HEK293T (cell line): ENCODE data around the gene MACROD2.

Source experiments
- CTCF ChIA-PET: fragments of 350-600 bp; formaldehyde crosslinking; extraction: SDS; loops from one replicate; lab custom pipeline; 2021; ENCODE audit warnings: antibody characterized with exemption, inconsistent platforms; lab: Yijun Ruan, JAX
- POLR2A ChIA-PET: fragments of 350-600 bp; formaldehyde crosslinking; extraction: SDS; loops from one replicate; lab custom pipeline; 2020; ENCODE audit warnings: antibody characterized with exemption, inconsistent platforms; lab: Yijun Ruan, JAX
- DNase-seq: peaks from one replicate; pipeline ENCODE4 v3.0.0; 2012; ENCODE audit warnings: mixed read lengths; ENCODE audit errors: extremely low spot score
- ARNT ChIP-seq: fragments of 450-650 bp; IDR thresholded peaks from 2 replicates; pipeline ENCODE4 v1.6.1; 2017; ENCODE audit warnings: mild to moderate bottlenecking
- BHLHE40 ChIP-seq: fragments of 450-650 bp; IDR thresholded peaks from 2 replicates; pipeline ENCODE4 v1.6.1; 2016; ENCODE audit warnings: mild to moderate bottlenecking, moderate library complexity, borderline replicate concordance
- CTBP1 ChIP-seq: fragments of 450-650 bp; IDR thresholded peaks from 2 replicates; pipeline ENCODE4 v1.6.1; 2016; ENCODE audit warnings: borderline replicate concordance
- ELF4 ChIP-seq: fragments of 450-650 bp; IDR thresholded peaks from 2 replicates; pipeline ENCODE4 v1.6.1; 2017; ENCODE audit warnings: antibody characterized with exemption
- FOXA1 ChIP-seq: fragments of 450-650 bp; IDR thresholded peaks from 2 replicates; pipeline ENCODE4 v1.6.1; 2016; ENCODE audit warnings: mild to moderate bottlenecking
- FOXK2 ChIP-seq: fragments of 450-650 bp; IDR thresholded peaks from 2 replicates; pipeline ENCODE4 v1.6.1; 2016; ENCODE audit warnings: mild to moderate bottlenecking
- FOXM1 ChIP-seq: fragments of 450-650 bp; IDR thresholded peaks from 2 replicates; pipeline ENCODE4 v1.6.1; 2017; ENCODE audit warnings: mild to moderate bottlenecking, borderline replicate concordance
- HDGF ChIP-seq: fragments of 450-650 bp; IDR thresholded peaks from 2 replicates; pipeline ENCODE4 v1.6.1; 2017; ENCODE audit warnings: antibody characterized with exemption, borderline replicate concordance
- L3MBTL2 ChIP-seq: fragments of 450-650 bp; conservative IDR thresholded peaks from 2 replicates; pipeline ENCODE4 v1.6.1; 2016; ENCODE audit warnings: mild to moderate bottlenecking
- LEF1 ChIP-seq: fragments of 450-650 bp; IDR thresholded peaks from 2 replicates; pipeline ENCODE4 v1.6.1; 2017; ENCODE audit warnings: mild to moderate bottlenecking, borderline replicate concordance
- NFRKB ChIP-seq: fragments of 450-650 bp; IDR thresholded peaks from 2 replicates; pipeline ENCODE4 v1.6.1; 2016; ENCODE audit warnings: mild to moderate bottlenecking, moderate library complexity
- PKNOX1 ChIP-seq: fragments of 450-650 bp; IDR thresholded peaks from 2 replicates; pipeline ENCODE4 v1.6.1; 2016
- SP1 ChIP-seq: fragments of 450-650 bp; IDR thresholded peaks from 2 replicates; pipeline ENCODE4 v1.6.1; 2017
- SUZ12 ChIP-seq: fragments of 450-650 bp; IDR thresholded peaks from 2 replicates; pipeline ENCODE4 v1.6.1; 2016; ENCODE audit warnings: mild to moderate bottlenecking
- TARDBP ChIP-seq: fragments of 450-650 bp; IDR thresholded peaks from 2 replicates; pipeline ENCODE4 v1.6.1; 2016
- ZNF384 ChIP-seq: fragments of 450-650 bp; IDR thresholded peaks from 2 replicates; pipeline ENCODE4 v1.6.1; 2016

Gene MACROD2

GRCh38 chr20:15419856-15420255 lies 1424.5 kb downstream of the MACROD2 start:
- CTCF ChIA-PET = no interaction called here
- no peak for DNase-seq
- POLR2A ChIA-PET = no interaction called here
- no peak for TF ChIP-seq PKNOX1
- TF ChIP-seq ELF4 = no peak
- TF ChIP-seq HDGF = no peak

GRCh38 chr20:15422966-15423365 lies 1427.7 kb downstream of the MACROD2 start:
- DNase-seq = no peak
- ChIA-PET POLR2A (no interaction called here), CTCF (no interaction called here)
- TF ChIP-seq FOXK2 = no peak
- TF ChIP-seq SUZ12 = no peak
- no peak for TF ChIP-seq BHLHE40
- TF ChIP-seq FOXA1 = no peak
- TF ChIP-seq FOXM1 = no peak
- no peak for TF ChIP-seq TARDBP
- no peak for TF ChIP-seq CTBP1
- TF ChIP-seq NFRKB = no peak
- TF ChIP-seq SP1 = no peak
- TF ChIP-seq LEF1 = no peak
- no peak for TF ChIP-seq L3MBTL2
- TF ChIP-seq ZNF384 = no peak
- no peak for TF ChIP-seq ELF4
- no peak for TF ChIP-seq PKNOX1
- no peak for TF ChIP-seq HDGF
- no peak for TF ChIP-seq ARNT

- DNase-seq = no peak
- ChIA-PET POLR2A (no interaction called here), CTCF (no interaction called here)
- TF ChIP-seq ELF4 (no peak), FOXM1 (no peak), ZNF384 (no peak), LEF1 (no peak), TARDBP (no peak), FOXA1 (no peak)
Measured at GRCh38 chr20:15439551-15439950, 1444.2 kb downstream of the MACROD2 start.

GRCh38 chr20:15440049-15440820 lies 1444.9 kb downstream of the MACROD2 start:
- ChIA-PET POLR2A (no interaction called here), CTCF (no interaction called here)
- TF ChIP-seq HDGF (no peak), ARNT (no peak), TARDBP (no peak), FOXA1 (no peak), FOXK2 (no peak), NFRKB (no peak), ZNF384 (no peak), SP1 (no peak)
- DNase-seq = no peak

- CTCF ChIA-PET = no interaction called here
- POLR2A ChIA-PET = no interaction called here
- DNase-seq = no peak
- TF ChIP-seq ELF4 (no peak), FOXM1 (no peak), NFRKB (no peak), SUZ12 (no peak), L3MBTL2 (no peak)
Measured at GRCh38 chr20:15445056-15445840, 1449.9 kb downstream of the MACROD2 start.

GRCh38 chr20:15446373-15446772 lies 1451.1 kb downstream of the MACROD2 start:
- DNase-seq = no peak
- TF ChIP-seq SUZ12 = no peak
- TF ChIP-seq ZNF384 = no peak
- no peak for TF ChIP-seq PKNOX1
- no peak for TF ChIP-seq CTBP1
- no peak for TF ChIP-seq SP1
- TF ChIP-seq NFRKB = no peak
- TF ChIP-seq LEF1 = no peak
- no peak for TF ChIP-seq HDGF
- no peak for TF ChIP-seq FOXM1
- no peak for TF ChIP-seq BHLHE40
- no peak for TF ChIP-seq ELF4
- CTCF ChIA-PET = no interaction called here
- POLR2A ChIA-PET = no interaction called here
